GM18858 (cell line): ENCODE measurements around the gene UBL5.
A peak's percentile ranks its signal among the peaks of the same experiment; 100 is the strongest.
"Not testable (repeated sequence)": the region's sequence is repeated elsewhere in the genome, so short reads cannot be mapped to it uniquely, and the experiment has no call there.

ENCODE experiments used
- ATAC-seq: cut with Tn5 transposase; IDR thresholded peaks from one replicate; pipeline ENCODE4 v1.9.1; 2021; ENCODE audit not compliant: unreplicated experiment

UBL5 gene

GRCh38 chr19:9811139-9811538, 16.6 kb upstream of the UBL5 start:
- ATAC-seq, result no peak

GRCh38 chr19:9818175-9818733, 9.5 kb upstream of the UBL5 start:
- ATAC-seq, result peak; percentile 1

- peak; percentile 61 for ATAC-seq
Measured at GRCh38 chr19:9818734-9819595, 8.8 kb upstream of the UBL5 start, which contains the start of gene FBXL12. TSS of gene FBXL12 (minus strand) at chr19:9819079. CDS start at chr19:9818813, 266 bp downstream.

- no peak for ATAC-seq
Measured at GRCh38 chr19:9819596-9819909, 8.2 kb upstream of the UBL5 start.

- ATAC-seq, result not testable (repeated sequence)
Measured at GRCh38 chr19:9820034-9820433, 7.7 kb upstream of the UBL5 start.

- no peak for ATAC-seq
Measured at GRCh38 chr19:9823816-9824215, 3.9 kb upstream of the UBL5 start.

- no peak for ATAC-seq
Measured at GRCh38 chr19:9828551-9829063, 889 bp downstream of the UBL5 start.

- no peak for ATAC-seq
Measured at GRCh38 chr19:9834307-9834725, 6.6 kb downstream of the UBL5 start.

- peak; percentile 87 for ATAC-seq
Measured at GRCh38 chr19:9834726-9835506, 7.2 kb downstream of the UBL5 start, which contains the start of gene PIN1. TSS of gene PIN1 (plus strand) at chr19:9835318. CDS start at chr19:9835345, 27 bp downstream.

- no peak for ATAC-seq
Measured at GRCh38 chr19:9835507-9835949, 7.8 kb downstream of the UBL5 start.

GRCh38 chr19:9836021-9836420, 8.3 kb downstream of the UBL5 start:
- no peak for ATAC-seq

- no peak for ATAC-seq
Measured at GRCh38 chr19:9838324-9838723, 10.6 kb downstream of the UBL5 start.

- no peak for ATAC-seq
Measured at GRCh38 chr19:9839415-9839814, 11.7 kb downstream of the UBL5 start.

GRCh38 chr19:9842834-9843625, 15.3 kb downstream of the UBL5 start:
- no peak for ATAC-seq

- ATAC-seq, result not testable (repeated sequence)
Measured at GRCh38 chr19:9843626-9844273, 16.0 kb downstream of the UBL5 start.

GRCh38 chr19:9847087-9847671, 19.5 kb downstream of the UBL5 start:
- no peak for ATAC-seq

GRCh38 chr19:9848060-9848459, 20.3 kb downstream of the UBL5 start:
- no peak for ATAC-seq

GRCh38 chr19:9848762-9849161, 21.0 kb downstream of the UBL5 start:
- no peak for ATAC-seq

GRCh38 chr19:9849791-9850190, 22.1 kb downstream of the UBL5 start:
- no peak for ATAC-seq
